ENCODE results near the gene ADAM10.

GRCh38 chr15:58761010-58761388 lies 11.5 kb upstream of the ADAM10 start:
- no peak for TF ChIP-seq POLR2A (IDR thresholded peaks at IDR 0.05)
- TF ChIP-seq, protein P1, sequence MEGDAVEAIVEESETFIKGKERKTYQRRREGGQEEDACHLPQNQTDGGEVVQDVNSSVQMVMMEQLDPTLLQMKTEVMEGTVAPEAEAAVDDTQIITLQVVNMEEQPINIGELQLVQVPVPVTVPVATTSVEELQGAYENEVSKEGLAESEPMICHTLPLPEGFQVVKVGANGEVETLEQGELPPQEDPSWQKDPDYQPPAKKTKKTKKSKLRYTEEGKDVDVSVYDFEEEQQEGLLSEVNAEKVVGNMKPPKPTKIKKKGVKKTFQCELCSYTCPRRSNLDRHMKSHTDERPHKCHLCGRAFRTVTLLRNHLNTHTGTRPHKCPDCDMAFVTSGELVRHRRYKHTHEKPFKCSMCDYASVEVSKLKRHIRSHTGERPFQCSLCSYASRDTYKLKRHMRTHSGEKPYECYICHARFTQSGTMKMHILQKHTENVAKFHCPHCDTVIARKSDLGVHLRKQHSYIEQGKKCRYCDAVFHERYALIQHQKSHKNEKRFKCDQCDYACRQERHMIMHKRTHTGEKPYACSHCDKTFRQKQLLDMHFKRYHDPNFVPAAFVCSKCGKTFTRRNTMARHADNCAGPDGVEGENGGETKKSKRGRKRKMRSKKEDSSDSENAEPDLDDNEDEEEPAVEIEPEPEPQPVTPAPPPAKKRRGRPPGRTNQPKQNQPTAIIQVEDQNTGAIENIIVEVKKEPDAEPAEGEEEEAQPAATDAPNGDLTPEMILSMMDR (IDR thresholded peaks at IDR 0.05) = no peak
